K562 (cell line): ENCODE measurements around the gene SUGT1. TPM values are rescaled to one million over a fixed set of nuclear protein-coding genes. Genes with fewer than 3 reads are reported as not detected.

ENCODE experiments used
- ARID1B ChIP-seq: fragments of 450-650 bp; IDR thresholded peaks from 2 replicates; pipeline ENCODE4 v1.6.1; 2016; ENCODE audit warnings: antibody characterized with exemption, mild to moderate bottlenecking, inconsistent platforms
- CBX1 ChIP-seq: sonication (generic); IDR thresholded peaks from 2 replicates; pipeline ENCODE4 v1.6.1; 2016; ENCODE audit warnings: antibody characterized with exemption, low read depth, mild to moderate bottlenecking
- EWSR1 ChIP-seq: fragments of 450-650 bp; IDR thresholded peaks from 2 replicates; pipeline ENCODE4 v1.6.1; 2018; ENCODE audit warnings: borderline replicate concordance, mild to moderate bottlenecking, low read depth, moderate library complexity; ENCODE audit not compliant: partially characterized antibody
- JUN ChIP-seq, 2 experiments: sonication (generic) in 1 of 2; formaldehyde crosslinking in 1 of 2; IDR thresholded peaks; 2 replicates each; pipeline versions ENCODE4 v1.6.1 to v1.8.0; 2012 to 2022; ENCODE audit warnings: borderline replicate concordance in 2 of 2, mild to moderate bottlenecking in 2 of 2, improper control_type of control experiment in 1 of 2, low read depth in 1 of 2, low read length in 1 of 2, missing genetic modification reagents in 1 of 2
- JUND ChIP-seq, 2 experiments: IDR thresholded peaks; 2 replicates in 1 of 2; 3 replicates in 1 of 2; pipeline ENCODE4 v1.6.1; 2011; ENCODE audit warnings: borderline replicate concordance in 2 of 2, low read depth in 2 of 2, low read length in 2 of 2, improper control_type of control experiment in 1 of 2, missing biosample characterization in 1 of 2, missing genetic modification characterization in 1 of 2, missing genetic modification reagents in 1 of 2
- POLR3A ChIP-seq: IDR thresholded peaks from 2 replicates; pipeline ENCODE4 v1.6.1; 2011; ENCODE audit warnings: borderline replicate concordance, mild to moderate bottlenecking, moderate library complexity; ENCODE audit not compliant: insufficient read length, insufficient read depth; ENCODE audit errors: extremely low read depth
- SIN3A ChIP-seq, 2 experiments: fragments of 150-350 bp in 1 of 2; IDR thresholded peaks; 2 replicates each; pipeline ENCODE4 v1.6.1; 2011 to 2016; ENCODE audit warnings: borderline replicate concordance in 2 of 2, low read depth in 2 of 2, low read length in 2 of 2, mild to moderate bottlenecking in 2 of 2, moderate library complexity in 2 of 2; ENCODE audit not compliant: control insufficient read depth in 1 of 2
- SOX6 ChIP-seq: fragments of 450-650 bp; IDR thresholded peaks from 2 replicates; pipeline ENCODE4 v1.6.1; 2014; ENCODE audit warnings: mild to moderate bottlenecking
- SUPT5H ChIP-seq: fragments of 450-650 bp; IDR thresholded peaks from 2 replicates; pipeline ENCODE4 v1.6.1; 2016
- ZSCAN32 ChIP-seq: fragments of 450-650 bp; formaldehyde crosslinking; IDR thresholded peaks from 2 replicates; pipeline ENCODE4 v1.4.0; 2020; ENCODE audit warnings: mild to moderate bottlenecking, moderate library complexity
- polyA plus RNA-seq, 8 experiments: library from polyadenylated mRNA; depleted of rRNA in 4 of 8; stranded (reverse) in 5 of 8; unstranded in 3 of 8; fragments of >200 nt; fragmentation: Nextera tagmentation in 2 of 8; fragmentation: Illumina TruSeq in 1 of 8; extraction: Ambion mirVana in 2 of 8; extraction: Trizol in 1 of 8; gene quantifications; 2 replicates each; pipeline versions ENCODE4 v1.2.1 to v1.2.3, GENCODE V29; 2011 to 2014; ENCODE audit warnings: inconsistent platforms in 1 of 8, missing spikeins in 1 of 8
- total RNA-seq, 7 experiments: library from RNA; depleted of rRNA in 6 of 7; stranded (reverse); fragments of >200 nt in 6 of 7; fragmentation: Illumina TruSeq in 2 of 7; extraction: Trizol in 2 of 7; gene quantifications; 2 replicates each; pipeline versions ENCODE4 v1.2.1 to v1.2.3, GENCODE V29; 2011 to 2021; ENCODE audit warnings: low replicate concordance in 1 of 7
- TF ChIP-seq, protein P1 (sequence below): IDR thresholded peaks from 3 replicates; pipeline ENCODE4 v1.6.1; 2011; ENCODE audit warnings: borderline replicate concordance, mild to moderate bottlenecking; ENCODE audit not compliant: insufficient read length, insufficient read depth
- TF ChIP-seq, protein P2 (sequence below), 2 experiments: fragments of 450-650 bp; conservative IDR thresholded peaks; 2 replicates each; pipeline ENCODE4 v1.6.1; 2017; ENCODE audit warnings: mild to moderate bottlenecking in 2 of 2, moderate library complexity in 2 of 2
- TF ChIP-seq, protein P3 (sequence below): fragments of 250-450 bp; sonication (Bioruptor Pico); IDR thresholded peaks from 2 replicates; pipeline ENCODE4 v1.4.0; 2020; ENCODE audit warnings: mild to moderate bottlenecking
- TF ChIP-seq, protein P4 (sequence below): fragments of 450-650 bp; IDR thresholded peaks from 2 replicates; pipeline ENCODE4 v1.7.1; 2018; ENCODE audit warnings: mild to moderate bottlenecking, low read depth; ENCODE audit not compliant: partially characterized antibody

SUGT1 gene
- total and polyA plus RNA-seq, 9 of the 15 experiments (the other 6 are each of a cell fraction or from before 2014, with no cell fraction given), result 38.1 to 67.1 (median 53.8) TPM

DNA sequence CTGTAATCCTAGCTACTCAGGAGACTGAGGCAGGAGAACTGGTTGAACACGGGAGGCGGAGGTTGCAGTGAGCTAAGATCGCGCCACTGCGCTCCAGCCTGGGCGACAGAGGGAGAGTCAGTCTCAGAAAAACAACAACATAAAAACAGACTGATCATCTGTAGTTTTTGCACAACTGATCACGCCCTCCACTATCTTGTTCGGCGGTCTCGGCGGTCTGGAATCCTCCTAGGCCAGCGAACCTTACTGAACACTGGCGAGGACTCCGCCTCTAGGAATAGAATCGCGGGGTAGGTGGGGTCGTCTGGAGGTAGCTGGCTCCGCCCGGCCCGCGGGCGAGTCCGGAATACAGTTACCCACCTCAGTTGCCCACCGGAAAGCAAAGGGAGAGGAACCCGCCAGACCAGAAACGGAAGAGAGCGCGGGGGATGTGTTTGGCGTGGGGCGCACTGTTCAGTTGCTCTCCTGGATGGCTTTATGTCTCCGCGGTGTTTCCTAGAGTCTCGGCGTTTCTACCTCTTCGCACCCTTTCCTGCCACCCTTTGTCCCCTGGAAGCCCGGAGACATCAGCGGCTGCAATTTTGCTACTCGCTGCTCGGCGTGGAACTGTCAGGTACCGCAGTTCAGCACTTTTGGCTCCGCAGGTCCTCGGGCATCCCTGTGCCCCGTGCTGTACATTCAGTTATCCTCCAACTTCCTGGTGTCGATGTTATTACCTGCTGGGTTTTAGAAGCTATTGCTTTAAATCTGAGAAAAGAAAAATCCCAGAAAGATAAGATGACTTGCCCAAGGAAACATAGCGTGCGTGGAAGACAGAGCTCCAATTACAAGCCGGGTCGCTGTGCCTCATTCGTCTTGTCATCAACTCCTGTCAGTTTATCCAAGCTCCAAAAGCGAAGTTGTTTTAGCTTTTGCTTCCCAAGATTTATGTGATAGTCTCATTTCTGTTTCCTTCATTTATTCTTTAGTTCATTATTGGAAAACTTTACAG is 35.3 kb upstream of the SUGT1 start (continued):
- TF ChIP-seq POLR3A (peak; percentile 67), ZSCAN32 (CRISPR knock-in tag) (no peak), SIN3A (IDR thresholded peaks at IDR 0.05; ENCODE audit: borderline replicate concordance in 2 of 2, control insufficient read depth in 1 of 2, low read depth in 2 of 2, low read length in 2 of 2) (peak in 1 of 2 experiments; percentile 74; a peak in 1 of 4 replicates), JUND (IDR thresholded peaks at IDR 0.05; ENCODE audit: borderline replicate concordance, low read depth, low read length) (peak; percentile 41; the same call in 1 of the 2 replicates), JUND (tag; IDR thresholded peaks at IDR 0.05; ENCODE audit: borderline replicate concordance, low read depth, low read length) (no peak), SUPT5H (peak; percentile 76), SOX6 (0 out of 2 replicates have a peak, but pooled peaks have one; percentile 21), ARID1B (0 out of 2 replicates have a peak, but pooled peaks have one; percentile 14), JUN (IDR thresholded peaks at IDR 0.05; ENCODE audit: borderline replicate concordance, low read depth, low read length) (peak; percentile 33; the same call in 1 of the 2 replicates), JUN (CRISPR knock-in tag; IDR thresholded peaks at IDR 0.05; ENCODE audit: borderline replicate concordance) (no peak), CBX1 (0 out of 2 replicates have a peak, but pooled peaks have one; percentile 48), EWSR1 (no peak)
- TF ChIP-seq, protein P1, sequence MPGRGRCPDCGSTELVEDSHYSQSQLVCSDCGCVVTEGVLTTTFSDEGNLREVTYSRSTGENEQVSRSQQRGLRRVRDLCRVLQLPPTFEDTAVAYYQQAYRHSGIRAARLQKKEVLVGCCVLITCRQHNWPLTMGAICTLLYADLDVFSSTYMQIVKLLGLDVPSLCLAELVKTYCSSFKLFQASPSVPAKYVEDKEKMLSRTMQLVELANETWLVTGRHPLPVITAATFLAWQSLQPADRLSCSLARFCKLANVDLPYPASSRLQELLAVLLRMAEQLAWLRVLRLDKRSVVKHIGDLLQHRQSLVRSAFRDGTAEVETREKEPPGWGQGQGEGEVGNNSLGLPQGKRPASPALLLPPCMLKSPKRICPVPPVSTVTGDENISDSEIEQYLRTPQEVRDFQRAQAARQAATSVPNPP, result no peak
- TF ChIP-seq, protein P2, sequence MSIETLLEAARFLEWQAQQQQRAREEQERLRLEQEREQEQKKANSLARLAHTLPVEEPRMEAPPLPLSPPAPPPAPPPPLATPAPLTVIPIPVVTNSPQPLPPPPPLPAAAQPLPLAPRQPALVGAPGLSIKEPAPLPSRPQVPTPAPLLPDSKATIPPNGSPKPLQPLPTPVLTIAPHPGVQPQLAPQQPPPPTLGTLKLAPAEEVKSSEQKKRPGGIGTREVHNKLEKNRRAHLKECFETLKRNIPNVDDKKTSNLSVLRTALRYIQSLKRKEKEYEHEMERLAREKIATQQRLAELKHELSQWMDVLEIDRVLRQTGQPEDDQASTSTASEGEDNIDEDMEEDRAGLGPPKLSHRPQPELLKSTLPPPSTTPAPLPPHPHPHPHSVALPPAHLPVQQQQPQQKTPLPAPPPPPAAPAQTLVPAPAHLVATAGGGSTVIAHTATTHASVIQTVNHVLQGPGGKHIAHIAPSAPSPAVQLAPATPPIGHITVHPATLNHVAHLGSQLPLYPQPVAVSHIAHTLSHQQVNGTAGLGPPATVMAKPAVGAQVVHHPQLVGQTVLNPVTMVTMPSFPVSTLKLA (conservative IDR thresholded peaks at IDR 0.05), result peak; percentile 20 to 53; a peak in 2 of 4 replicates
- TF ChIP-seq, protein P3, sequence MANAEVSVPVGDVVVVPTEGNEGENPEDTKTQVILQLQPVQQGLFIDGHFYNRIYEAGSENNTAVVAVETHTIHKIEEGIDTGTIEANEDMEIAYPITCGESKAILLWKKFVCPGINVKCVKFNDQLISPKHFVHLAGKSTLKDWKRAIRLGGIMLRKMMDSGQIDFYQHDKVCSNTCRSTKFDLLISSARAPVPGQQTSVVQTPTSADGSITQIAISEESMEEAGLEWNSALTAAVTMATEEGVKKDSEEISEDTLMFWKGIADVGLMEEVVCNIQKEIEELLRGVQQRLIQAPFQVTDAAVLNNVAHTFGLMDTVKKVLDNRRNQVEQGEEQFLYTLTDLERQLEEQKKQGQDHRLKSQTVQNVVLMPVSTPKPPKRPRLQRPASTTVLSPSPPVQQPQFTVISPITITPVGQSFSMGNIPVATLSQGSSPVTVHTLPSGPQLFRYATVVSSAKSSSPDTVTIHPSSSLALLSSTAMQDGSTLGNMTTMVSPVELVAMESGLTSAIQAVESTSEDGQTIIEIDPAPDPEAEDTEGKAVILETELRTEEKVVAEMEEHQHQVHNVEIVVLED (CRISPR knock-in tag), result no peak
- TF ChIP-seq, protein P4, sequence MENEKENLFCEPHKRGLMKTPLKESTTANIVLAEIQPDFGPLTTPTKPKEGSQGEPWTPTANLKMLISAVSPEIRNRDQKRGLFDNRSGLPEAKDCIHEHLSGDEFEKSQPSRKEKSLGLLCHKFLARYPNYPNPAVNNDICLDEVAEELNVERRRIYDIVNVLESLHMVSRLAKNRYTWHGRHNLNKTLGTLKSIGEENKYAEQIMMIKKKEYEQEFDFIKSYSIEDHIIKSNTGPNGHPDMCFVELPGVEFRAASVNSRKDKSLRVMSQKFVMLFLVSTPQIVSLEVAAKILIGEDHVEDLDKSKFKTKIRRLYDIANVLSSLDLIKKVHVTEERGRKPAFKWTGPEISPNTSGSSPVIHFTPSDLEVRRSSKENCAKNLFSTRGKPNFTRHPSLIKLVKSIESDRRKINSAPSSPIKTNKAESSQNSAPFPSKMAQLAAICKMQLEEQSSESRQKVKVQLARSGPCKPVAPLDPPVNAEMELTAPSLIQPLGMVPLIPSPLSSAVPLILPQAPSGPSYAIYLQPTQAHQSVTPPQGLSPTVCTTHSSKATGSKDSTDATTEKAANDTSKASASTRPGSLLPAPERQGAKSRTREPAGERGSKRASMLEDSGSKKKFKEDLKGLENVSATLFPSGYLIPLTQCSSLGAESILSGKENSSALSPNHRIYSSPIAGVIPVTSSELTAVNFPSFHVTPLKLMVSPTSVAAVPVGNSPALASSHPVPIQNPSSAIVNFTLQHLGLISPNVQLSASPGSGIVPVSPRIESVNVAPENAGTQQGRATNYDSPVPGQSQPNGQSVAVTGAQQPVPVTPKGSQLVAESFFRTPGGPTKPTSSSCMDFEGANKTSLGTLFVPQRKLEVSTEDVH, result peak; percentile 75
